ENCODE results near the gene OR5F1. TPM values are rescaled to one million over a fixed set of nuclear protein-coding genes. Genes with fewer than 3 reads are reported as not detected.
A peak's percentile ranks its signal among the peaks of the same experiment; 100 is the strongest.

OR5F1 gene
- total and polyA plus RNA-seq, 8 donors: not detected

DNA sequence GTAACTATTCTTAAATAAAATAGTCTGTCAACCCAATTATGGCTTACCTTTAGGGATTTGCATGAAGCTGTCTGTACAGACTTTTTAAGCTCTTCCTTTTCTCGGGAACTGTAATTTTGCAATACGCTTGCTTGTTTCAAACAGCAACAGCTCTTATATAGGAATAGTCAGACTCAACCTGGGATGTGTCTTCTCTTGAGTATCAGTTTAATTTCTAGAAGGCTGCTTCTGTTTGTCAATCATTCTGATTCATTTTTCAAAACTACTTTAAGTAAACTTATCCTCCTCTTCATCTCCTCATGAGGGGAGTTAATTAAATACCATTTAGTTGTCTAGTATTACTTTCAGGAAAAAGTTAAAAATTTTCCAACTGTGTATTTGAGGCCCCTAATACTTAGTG is 24.6 kb downstream of the OR5F1 start, which contains the start of gene OR10AG1:
TSS of gene OR10AG1 (minus strand) at position 101 of the 400 bp plus-strand sequence. CDS start at position 63, 38 bp downstream.
- Histone ChIP-seq H3K36me3 (no peaks in the 10 kb centered on the region), H3K4me1 (no peaks in the 10 kb centered on the region), H3K27ac (no peak within 1 kb of the TSS), H3K4me3 (no peak within 1 kb of the TSS), H3K9me3 (no peaks in the 10 kb centered on the region), H3K27me3 (no peaks in the 10 kb centered on the region)
- WGBS, 2 donors: 66 to 70% methylated on average over 2 of the region's 2 CpGs
- TF ChIP-seq, protein P1, sequence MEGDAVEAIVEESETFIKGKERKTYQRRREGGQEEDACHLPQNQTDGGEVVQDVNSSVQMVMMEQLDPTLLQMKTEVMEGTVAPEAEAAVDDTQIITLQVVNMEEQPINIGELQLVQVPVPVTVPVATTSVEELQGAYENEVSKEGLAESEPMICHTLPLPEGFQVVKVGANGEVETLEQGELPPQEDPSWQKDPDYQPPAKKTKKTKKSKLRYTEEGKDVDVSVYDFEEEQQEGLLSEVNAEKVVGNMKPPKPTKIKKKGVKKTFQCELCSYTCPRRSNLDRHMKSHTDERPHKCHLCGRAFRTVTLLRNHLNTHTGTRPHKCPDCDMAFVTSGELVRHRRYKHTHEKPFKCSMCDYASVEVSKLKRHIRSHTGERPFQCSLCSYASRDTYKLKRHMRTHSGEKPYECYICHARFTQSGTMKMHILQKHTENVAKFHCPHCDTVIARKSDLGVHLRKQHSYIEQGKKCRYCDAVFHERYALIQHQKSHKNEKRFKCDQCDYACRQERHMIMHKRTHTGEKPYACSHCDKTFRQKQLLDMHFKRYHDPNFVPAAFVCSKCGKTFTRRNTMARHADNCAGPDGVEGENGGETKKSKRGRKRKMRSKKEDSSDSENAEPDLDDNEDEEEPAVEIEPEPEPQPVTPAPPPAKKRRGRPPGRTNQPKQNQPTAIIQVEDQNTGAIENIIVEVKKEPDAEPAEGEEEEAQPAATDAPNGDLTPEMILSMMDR (IDR thresholded peaks at IDR 0.05): no peak
- DNase-seq: no peak
- no peak for ATAC-seq
- intact Hi-C loops (cut with DNase I): no loop called here
- no peak for FAIRE-seq

DNA sequence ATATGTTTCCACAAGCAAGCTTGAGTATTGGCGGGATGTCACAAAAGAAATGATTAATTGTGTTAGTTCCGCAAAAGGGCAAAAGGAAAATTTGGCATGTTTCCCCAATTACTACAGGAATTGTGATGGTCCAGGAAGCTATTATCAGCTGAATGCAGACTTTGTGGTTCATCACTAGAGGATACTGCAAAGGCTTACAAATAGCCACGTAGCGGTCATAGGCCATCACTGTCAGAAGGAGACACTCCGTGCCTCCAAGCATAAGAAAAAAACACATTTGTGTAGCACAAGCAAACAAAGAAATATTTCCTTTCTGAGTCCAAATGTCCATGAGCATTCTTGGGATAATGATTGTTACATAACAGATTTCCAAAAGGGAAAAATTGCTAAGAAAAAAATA is 26.5 kb downstream of the OR5F1 start:
- H3K27ac ChIP-seq: no peak overlapping the region
- intact Hi-C loops (cut with DNase I): no loop called here
- FAIRE-seq (no peak), ATAC-seq (no peak), DNase-seq (no peak)
- H3K4me1 ChIP-seq: no peaks in the 10 kb centered on the region
- H3K9me3 ChIP-seq: no peaks in the 10 kb centered on the region
- H3K4me3 ChIP-seq: no peak overlapping the region
- TF ChIP-seq, protein P1 (IDR thresholded peaks at IDR 0.05): no peak
- 49 to 55% methylated on average over 5 of the region's 5 CpGs for WGBS, 2 donors
- H3K27me3 ChIP-seq: no peaks in the 10 kb centered on the region
- H3K36me3 ChIP-seq: no peaks in the 10 kb centered on the region

DNA sequence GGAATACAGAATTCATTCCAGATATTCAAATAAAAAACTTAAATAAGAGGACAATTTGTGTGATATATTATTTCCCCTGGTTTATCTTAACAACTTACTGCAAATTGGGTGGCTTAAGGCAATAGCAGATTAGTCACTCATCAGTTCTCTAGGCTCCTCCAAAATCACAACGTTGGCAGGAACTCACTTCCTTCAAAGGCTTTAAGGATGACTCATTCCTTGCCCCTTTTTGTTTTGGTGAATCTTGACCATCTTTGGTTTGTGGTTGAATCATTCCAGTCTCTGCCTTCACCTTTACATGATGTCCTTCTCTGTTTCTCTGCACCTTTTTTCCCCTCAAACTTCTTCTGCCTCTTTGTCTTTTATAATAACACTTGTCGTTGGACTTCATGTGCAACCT is 28.0 kb downstream of the OR5F1 start:
- H3K4me3 ChIP-seq: no peak overlapping the region
- H3K36me3 ChIP-seq: no peaks in the 10 kb centered on the region
- no peaks in the 10 kb centered on the region for H3K4me1 ChIP-seq
- DNase-seq: no peak
- TF ChIP-seq, protein P1 (IDR thresholded peaks at IDR 0.05): no peak
- no peaks in the 10 kb centered on the region for H3K27me3 ChIP-seq
- no peak for ATAC-seq
- intact Hi-C loops (cut with DNase I): no loop called here
- FAIRE-seq: no peak
- no peaks in the 10 kb centered on the region for H3K9me3 ChIP-seq
- 50 to 79% methylated on average over 2 of the region's 2 CpGs for WGBS, 2 donors
- no peak overlapping the region for H3K27ac ChIP-seq

- Histone ChIP-seq H3K27ac (no peak overlapping the region), H3K27me3 (no peaks in the 10 kb centered on the region), H3K9me3 (no peaks in the 10 kb centered on the region), H3K4me1 (no peaks in the 10 kb centered on the region), H3K4me3 (no peak overlapping the region), H3K36me3 (no peaks in the 10 kb centered on the region)
- FAIRE-seq (no peak), ATAC-seq (peak in 2 of 4 donors; percentile 28 to 64), DNase-seq (no peak)
- TF ChIP-seq, protein P1 (IDR thresholded peaks at IDR 0.05): no peak
- WGBS, 2 donors: 9 to 12% methylated on average over 4 of the region's 4 CpGs
- intact Hi-C loops (cut with DNase I): no loop called here
Observed at GRCh38 chr11:55956521-55956920, 37.9 kb downstream of the OR5F1 start.

DNA sequence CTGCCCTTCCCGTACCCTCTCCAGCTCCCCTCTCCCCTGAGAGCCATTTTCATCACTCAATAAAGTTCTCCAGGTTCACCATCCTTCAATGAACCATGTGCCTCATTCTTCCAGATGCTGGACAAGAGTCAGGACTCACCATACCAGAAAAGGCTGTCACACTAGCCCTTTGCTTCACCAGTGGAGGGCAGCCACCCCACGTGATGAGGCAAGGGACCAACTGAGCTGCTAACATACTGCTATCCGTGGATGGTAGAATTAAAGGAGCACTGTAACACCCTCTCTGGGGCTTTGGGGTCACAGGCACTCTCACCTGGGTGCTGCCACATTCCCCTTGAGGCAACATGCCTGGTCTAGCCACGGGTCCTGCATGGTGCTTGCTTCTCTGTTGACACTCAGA is 45.1 kb downstream of the OR5F1 start:
- TF ChIP-seq, protein P1 (IDR thresholded peaks at IDR 0.05): no peak
- DNase-seq (peak in 1 of 6 donors; percentile 20), ATAC-seq (no peak), FAIRE-seq (no peak)
- intact Hi-C loops (cut with DNase I): loop anchor here in 1 of 3 donors (10.0 kb wide), 1 partner anchor 835 kb away; no protein-coding TSS in a partner anchor
- H3K36me3 ChIP-seq: no peaks in the 10 kb centered on the region
- 54 to 71% methylated on average over 4 of the region's 4 CpGs for WGBS, 2 donors
- no peak overlapping the region for H3K4me3 ChIP-seq
- no peak overlapping the region for H3K27ac ChIP-seq
- no peaks in the 10 kb centered on the region for H3K9me3 ChIP-seq
- no peaks in the 10 kb centered on the region for H3K27me3 ChIP-seq
- no peaks in the 10 kb centered on the region for H3K4me1 ChIP-seq

Other genes starting within 250 kb of the OR5F1 start
- gene OR5D13, start 221.2 kb downstream of the OR5F1 start, total RNA-seq: not detected
- gene OR5D13, start 221.2 kb downstream of the OR5F1 start, polyA plus RNA-seq: not detected
- gene OR5D14, start 199.1 kb downstream of the OR5F1 start, total RNA-seq: not detected
- not detected for gene OR5D14, start 199.1 kb downstream of the OR5F1 start, polyA plus RNA-seq
- not detected for gene OR5L1, start 183.3 kb downstream of the OR5F1 start, total RNA-seq
- gene OR5L1, start 183.3 kb downstream of the OR5F1 start, polyA plus RNA-seq: not detected
- not detected for gene OR5D18, start 175.0 kb downstream of the OR5F1 start, total RNA-seq
- gene OR5D18, start 175.0 kb downstream of the OR5F1 start, polyA plus RNA-seq: not detected
- not detected for gene OR5L2, start 167.4 kb downstream of the OR5F1 start, total RNA-seq
- gene OR5L2, start 167.4 kb downstream of the OR5F1 start, polyA plus RNA-seq: not detected
- not detected for gene OR5D16, start 155.9 kb downstream of the OR5F1 start, total RNA-seq
- not detected for gene OR5D16, start 155.9 kb downstream of the OR5F1 start, polyA plus RNA-seq
- gene TRIM51, start 111.3 kb downstream of the OR5F1 start, total RNA-seq: not detected
- not detected for gene TRIM51, start 111.3 kb downstream of the OR5F1 start, polyA plus RNA-seq
- not detected for gene OR5W2, start 80.0 kb downstream of the OR5F1 start, total RNA-seq
- gene OR5W2, start 80.0 kb downstream of the OR5F1 start, polyA plus RNA-seq: not detected
- not detected for gene OR5I1, start 58.2 kb downstream of the OR5F1 start, total RNA-seq
- not detected for gene OR5I1, start 58.2 kb downstream of the OR5F1 start, polyA plus RNA-seq
- not detected for gene OR10AG1, start 24.7 kb downstream of the OR5F1 start, total RNA-seq
- gene OR10AG1, start 24.7 kb downstream of the OR5F1 start, polyA plus RNA-seq: not detected
- gene OR5AS1, start 33.0 kb upstream of the OR5F1 start, total RNA-seq: not detected
- gene OR5AS1, start 33.0 kb upstream of the OR5F1 start, polyA plus RNA-seq: not detected
- not detected for gene OR8I2, start 98.7 kb upstream of the OR5F1 start, total RNA-seq
- gene OR8I2, start 98.7 kb upstream of the OR5F1 start, polyA plus RNA-seq: not detected
- gene OR8H2, start 109.1 kb upstream of the OR5F1 start, total RNA-seq: not detected
- not detected for gene OR8H2, start 109.1 kb upstream of the OR5F1 start, polyA plus RNA-seq
- not detected for gene OR8H3, start 127.7 kb upstream of the OR5F1 start, total RNA-seq
- gene OR8H3, start 127.7 kb upstream of the OR5F1 start, polyA plus RNA-seq: not detected
- not detected for gene OR8J3, start 145.6 kb upstream of the OR5F1 start, total RNA-seq
- not detected for gene OR8J3, start 145.6 kb upstream of the OR5F1 start, polyA plus RNA-seq
- not detected for gene OR8K5, start 165.7 kb upstream of the OR5F1 start, total RNA-seq
- not detected for gene OR8K5, start 165.7 kb upstream of the OR5F1 start, polyA plus RNA-seq
- gene OR5J2, start 182.0 kb upstream of the OR5F1 start, total RNA-seq: not detected
- gene OR5J2, start 182.0 kb upstream of the OR5F1 start, polyA plus RNA-seq: not detected
- gene OR5T2, start 239.6 kb upstream of the OR5F1 start, total RNA-seq: not detected
- not detected for gene OR5T2, start 239.6 kb upstream of the OR5F1 start, polyA plus RNA-seq

All from pancreas (tissue), 10 donors.